Hematopoietic multipotent progenitor cell (in vitro differentiated cells): ENCODE results near the gene BMPR2. TPM values are rescaled to one million over a fixed set of nuclear protein-coding genes. Genes with fewer than 3 reads are reported as not detected.
A peak's percentile ranks its signal among the peaks of the same experiment; 100 is the strongest.

Experiments
- DNase-seq, 3 donors: peaks; one replicate each; pipeline ENCODE4 v3.0.0-alpha.2; 2011 to 2015; ENCODE audit warnings: low read depth in 2 of 3, low spot score in 2 of 3
- small RNA-seq: library from RNA; depleted of rRNA; stranded (forward); fragments of <200 nt; gene quantifications from one replicate; pipeline ENCODE3, GENCODE V24; 2012
- total RNA-seq: library from RNA; depleted of rRNA; stranded (reverse); fragments of >200 nt; gene quantifications from one replicate; pipeline ENCODE4 v1.2.3, GENCODE V29; 2012

Gene BMPR2
- total RNA-seq, 1 donor = 6.7 TPM

- peak; percentile 45 to 82 (median 58) for DNase-seq
Observed at GRCh38 chr2:202588647-202589581, 212.8 kb downstream of the BMPR2 start.

- DNase-seq = no peak
Observed at GRCh38 chr2:202589582-202589949, 213.4 kb downstream of the BMPR2 start.

GRCh38 chr2:202592566-202592965 is 216.4 kb downstream of the BMPR2 start:
- no peak for DNase-seq

DNA sequence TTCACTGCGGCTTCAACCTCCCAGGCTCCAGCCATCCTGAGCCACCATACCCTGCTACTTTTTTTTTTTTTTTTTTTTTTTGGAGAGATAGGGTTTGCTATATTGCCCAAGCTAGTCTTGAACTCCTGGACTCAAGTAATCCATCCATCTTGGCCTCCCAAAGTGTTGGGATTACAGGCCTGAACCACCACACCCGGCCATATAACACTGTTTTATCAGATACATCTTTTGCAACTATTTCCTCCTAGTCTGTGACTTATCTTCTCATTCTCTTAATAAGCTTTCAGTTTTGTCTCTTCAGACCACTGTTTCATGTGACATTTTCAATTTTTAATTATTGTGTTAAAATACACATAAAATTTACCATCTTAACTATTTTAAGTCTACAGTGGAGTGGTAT is 223.0 kb downstream of the BMPR2 start:
- no peak for DNase-seq

DNA sequence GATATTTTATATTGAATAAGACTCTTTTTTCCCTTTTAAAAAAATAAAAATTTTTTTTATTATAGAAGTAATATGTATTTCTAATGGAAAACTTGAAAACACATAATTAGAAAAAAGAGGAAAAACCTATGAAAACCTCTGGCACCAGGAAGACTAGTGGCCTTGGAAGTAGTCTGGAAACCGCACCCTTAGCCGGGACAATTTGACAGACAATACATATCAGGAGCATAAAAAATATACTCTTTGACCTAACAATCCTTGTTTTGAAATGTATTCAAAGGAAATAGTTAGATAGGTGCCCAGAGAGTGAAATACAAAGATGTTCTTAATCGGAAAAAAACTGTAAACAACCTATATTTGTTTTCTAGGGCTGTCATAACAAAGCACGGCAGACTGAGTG is 223.8 kb downstream of the BMPR2 start:
- DNase-seq = no peak

DNA sequence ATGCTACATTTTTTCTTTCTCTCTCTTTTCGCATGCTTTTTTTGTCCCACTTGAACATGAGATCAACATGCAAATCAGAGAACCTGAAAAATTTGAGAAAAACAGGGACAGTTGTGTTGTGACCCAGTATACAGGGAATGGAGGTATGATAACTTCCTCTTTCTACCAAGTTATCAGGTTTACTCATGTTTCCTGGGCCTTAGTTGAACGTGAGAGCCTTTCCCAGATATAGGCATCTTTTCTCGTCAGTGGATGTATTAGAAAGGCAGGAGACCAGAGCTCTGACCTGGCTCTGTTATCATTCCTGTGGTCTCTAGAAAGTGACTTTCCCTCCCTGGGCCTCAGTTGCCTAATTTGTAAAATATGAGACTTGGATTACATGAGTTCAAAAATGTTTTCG is 228.6 kb downstream of the BMPR2 start:
- DNase-seq = peak in 2 of 3 donors; percentile 8 to 30

DNA sequence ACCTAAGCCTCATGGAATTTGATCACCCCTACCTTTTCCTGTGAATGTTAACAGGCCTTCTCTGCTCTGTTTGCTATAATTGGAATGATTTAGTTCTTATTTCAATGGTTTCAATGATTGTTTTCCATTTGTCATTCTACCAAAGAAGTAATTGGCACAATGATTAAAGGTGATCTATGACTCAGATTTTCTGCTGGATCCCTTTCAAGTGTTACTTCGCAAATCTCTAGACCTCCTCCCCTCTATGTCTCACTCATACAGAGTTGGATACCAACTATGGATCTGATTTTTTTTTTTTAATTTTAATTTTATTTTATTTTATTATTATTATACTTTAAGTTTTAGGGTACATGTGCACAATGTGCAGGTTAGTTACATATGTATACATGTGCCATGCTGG is 229.0 kb downstream of the BMPR2 start:
- no peak for DNase-seq

- DNase-seq = peak in 2 of 3 donors; percentile 20 to 75
Observed at GRCh38 chr2:202608142-202608852, 232.2 kb downstream of the BMPR2 start.

DNA sequence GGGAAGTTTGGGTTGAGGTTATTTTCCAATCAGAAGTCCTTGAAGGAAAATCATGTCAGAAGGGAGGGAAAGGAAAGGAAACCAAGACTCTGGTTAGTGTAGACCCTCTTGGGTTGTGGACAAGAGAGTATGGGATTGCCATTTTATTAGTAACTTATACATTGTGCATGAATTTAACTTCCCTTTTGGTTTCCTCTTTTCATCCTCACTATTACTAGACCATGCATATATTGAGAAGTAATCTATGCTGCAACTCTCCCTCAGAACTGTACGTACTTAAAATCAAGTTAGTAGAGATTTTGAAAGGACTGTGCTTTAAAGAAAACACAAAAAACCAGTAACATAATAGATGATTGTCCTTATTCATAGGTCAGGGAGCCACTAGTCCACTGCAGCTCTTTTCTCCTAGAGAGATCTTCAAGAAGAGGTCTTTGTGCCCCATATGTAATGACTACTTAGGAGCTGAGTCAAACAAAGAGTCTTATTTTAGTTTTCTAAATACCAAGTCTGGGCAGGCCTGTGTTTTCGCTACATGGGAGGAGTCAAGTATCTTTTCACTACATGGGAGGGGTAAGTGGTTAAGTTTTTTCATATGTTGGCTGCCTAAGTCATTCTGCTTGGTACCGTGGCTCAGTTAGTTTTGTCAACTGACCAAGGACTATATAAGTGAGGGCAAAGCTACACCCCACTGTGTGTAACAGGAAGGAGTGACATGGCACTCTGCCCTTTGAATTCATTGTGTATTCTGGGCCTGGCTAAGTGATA is 233.4 kb downstream of the BMPR2 start:
- peak in 1 of 3 donors; percentile 17 for DNase-seq

DNA sequence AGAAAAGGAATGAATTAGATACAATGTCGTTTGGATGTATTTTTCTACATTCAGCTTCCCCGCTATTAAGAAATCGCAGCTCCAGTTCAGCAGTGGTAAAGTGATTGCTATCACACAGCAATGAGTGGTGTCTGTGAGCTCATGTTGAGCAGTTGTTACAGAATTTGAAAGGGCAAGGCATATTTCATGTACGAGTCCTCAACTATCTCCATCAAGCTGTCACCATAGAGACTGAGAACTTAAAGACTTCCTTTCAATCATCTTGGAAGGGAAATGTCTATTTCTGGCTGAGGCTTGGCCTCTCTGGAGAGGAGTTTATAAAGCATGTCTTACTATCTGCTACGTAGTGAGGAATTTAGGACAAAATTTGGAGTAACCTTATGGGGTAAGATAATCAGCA is 234.3 kb downstream of the BMPR2 start:
- DNase-seq = no peak

- no peak for DNase-seq
Observed at GRCh38 chr2:202612145-202612544, 236.0 kb downstream of the BMPR2 start.

GRCh38 chr2:202613479-202613878 is 237.4 kb downstream of the BMPR2 start:
- DNase-seq = no peak

Small RNAs within 50 kb of the gene (small RNA-seq; reads per million reads assigned to genes)
- gene MTND4LP17 (not detected), gene RN7SL753P (not detected)

Other genes starting within 250 kb of the BMPR2 start
- 23.4 TPM for gene SUMO1, start 137.7 kb upstream of the BMPR2 start, total RNA-seq
- 56.3 TPM for gene NOP58, start 110.6 kb upstream of the BMPR2 start, total RNA-seq